GM12878 (cell line): ENCODE measurements around the gene SPRTN.

ENCODE experiments used
- EGR1 ChIP-seq, 2 experiments: IDR thresholded peaks; 1 replicate in 1 of 2; 2 replicates in 1 of 2; pipeline ENCODE4 v1.6.1; 2011 to 2012; ENCODE audit warnings: low read depth in 2 of 2, low read length in 2 of 2, borderline replicate concordance in 1 of 2, mild to moderate bottlenecking in 1 of 2, moderate library complexity in 1 of 2
- TAF1 ChIP-seq: IDR thresholded peaks from 2 replicates; pipeline ENCODE4 v1.6.1; 2011; ENCODE audit warnings: mild to moderate bottlenecking, low read depth, low read length, borderline replicate concordance
- YBX1 ChIP-seq: fragments of 450-650 bp; IDR thresholded peaks from 2 replicates; pipeline ENCODE4 v1.6.1; 2016; ENCODE audit warnings: antibody characterized with exemption
- TF ChIP-seq, protein P1 (sequence below), 3 experiments: IDR thresholded peaks in 2 of 3; conservative IDR thresholded peaks in 1 of 3; 2 replicates each; pipeline ENCODE4 v1.5.1; 2011; ENCODE audit warnings: low read depth in 3 of 3, low read length in 3 of 3, mild to moderate bottlenecking in 3 of 3, control low read depth in 2 of 3, moderate library complexity in 2 of 3, inconsistent platforms in 1 of 3, mixed read lengths in 1 of 3; ENCODE audit not compliant: control insufficient read depth in 2 of 3, insufficient read depth in 1 of 3; ENCODE audit errors: extremely low read depth in 1 of 3

DNA sequence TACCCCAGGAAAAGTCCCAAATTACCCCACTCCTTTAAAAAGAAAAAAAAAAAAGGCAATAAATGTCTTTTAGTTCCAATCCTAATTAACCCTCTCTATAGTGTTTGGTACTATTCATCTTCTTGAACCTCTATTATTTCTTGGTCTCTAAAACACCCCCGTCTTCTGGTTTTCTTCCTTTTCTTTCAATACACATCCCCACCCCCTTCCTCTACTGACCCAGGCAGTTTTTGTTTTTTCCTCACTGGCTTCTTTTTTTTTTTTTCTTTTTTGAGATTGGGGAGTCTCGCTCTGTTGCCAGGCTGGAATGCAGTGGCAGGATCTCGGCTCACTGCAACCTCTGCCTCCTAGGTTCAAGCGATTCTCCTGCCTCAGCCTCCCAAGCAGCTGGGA is 57.9 kb downstream of the SPRTN start:
- TF ChIP-seq, protein P1, sequence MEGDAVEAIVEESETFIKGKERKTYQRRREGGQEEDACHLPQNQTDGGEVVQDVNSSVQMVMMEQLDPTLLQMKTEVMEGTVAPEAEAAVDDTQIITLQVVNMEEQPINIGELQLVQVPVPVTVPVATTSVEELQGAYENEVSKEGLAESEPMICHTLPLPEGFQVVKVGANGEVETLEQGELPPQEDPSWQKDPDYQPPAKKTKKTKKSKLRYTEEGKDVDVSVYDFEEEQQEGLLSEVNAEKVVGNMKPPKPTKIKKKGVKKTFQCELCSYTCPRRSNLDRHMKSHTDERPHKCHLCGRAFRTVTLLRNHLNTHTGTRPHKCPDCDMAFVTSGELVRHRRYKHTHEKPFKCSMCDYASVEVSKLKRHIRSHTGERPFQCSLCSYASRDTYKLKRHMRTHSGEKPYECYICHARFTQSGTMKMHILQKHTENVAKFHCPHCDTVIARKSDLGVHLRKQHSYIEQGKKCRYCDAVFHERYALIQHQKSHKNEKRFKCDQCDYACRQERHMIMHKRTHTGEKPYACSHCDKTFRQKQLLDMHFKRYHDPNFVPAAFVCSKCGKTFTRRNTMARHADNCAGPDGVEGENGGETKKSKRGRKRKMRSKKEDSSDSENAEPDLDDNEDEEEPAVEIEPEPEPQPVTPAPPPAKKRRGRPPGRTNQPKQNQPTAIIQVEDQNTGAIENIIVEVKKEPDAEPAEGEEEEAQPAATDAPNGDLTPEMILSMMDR (IDR thresholded peaks at IDR 0.05 in 2 of 3, conservative IDR thresholded peaks at IDR 0.05 in 1 of 3; ENCODE audit: control insufficient read depth in 2 of 3, extremely low read depth in 1 of 3, insufficient read depth in 1 of 3, low read depth in 3 of 3, low read length in 3 of 3), result no peak
- TF ChIP-seq EGR1 (IDR thresholded peaks at IDR 0.05; ENCODE audit: borderline replicate concordance in 1 of 2, low read depth in 2 of 2, low read length in 2 of 2), result no peak
- TF ChIP-seq YBX1, result no peak
- TF ChIP-seq TAF1, result no peak
